Spleen (tissue), 11 donors: ENCODE measurements around the gene C1QL1. TPM values are rescaled to one million over a fixed set of nuclear protein-coding genes. Genes with fewer than 3 reads are reported as not detected.

Experiments
- DNase-seq: peaks from one replicate; pipeline ENCODE4 v3.0.0-alpha.2; 2020
- H3K27ac ChIP-seq, 8 donors: fragments of 200-600 bp; sonication (generic) in 7 of 8; 1 replicate in 4 of 8; 2 replicates in 4 of 8; pipeline versions ENCODE4 v1.5.0 to v1.8.0; 2016 to 2021; ENCODE audit warnings: inconsistent platforms in 4 of 8, mild to moderate bottlenecking in 4 of 8, moderate library complexity in 1 of 8
- H3K27me3 ChIP-seq, 7 donors: fragments of 200-600 bp; sonication (generic) in 6 of 7; replicated peaks in 1 of 7; 1 replicate in 4 of 7; 2 replicates in 3 of 7; pipeline versions ENCODE4 v1.5.0 to v1.8.0; 2016 to 2021; ENCODE audit warnings: inconsistent platforms in 3 of 7, mild to moderate bottlenecking in 1 of 7
- H3K36me3 ChIP-seq, 6 donors: fragments of 200-600 bp; sonication (generic) in 5 of 6; 1 replicate in 4 of 6; 2 replicates in 2 of 6; pipeline versions ENCODE4 v1.5.0 to v1.8.0; 2016 to 2021; ENCODE audit warnings: inconsistent platforms in 2 of 6
- H3K4me1 ChIP-seq, 6 donors: fragments of 200-600 bp; sonication (generic) in 5 of 6; 1 replicate in 3 of 6; 2 replicates in 3 of 6; pipeline versions ENCODE4 v1.5.0 to v1.8.0; 2016 to 2021; ENCODE audit warnings: inconsistent platforms in 3 of 6
- H3K4me3 ChIP-seq, 8 donors: fragments of 200-600 bp; sonication (generic) in 7 of 8; 1 replicate in 4 of 8; 2 replicates in 4 of 8; pipeline versions ENCODE4 v1.5.0 to v1.8.0; 2016 to 2021; ENCODE audit warnings: inconsistent platforms in 4 of 8, mild to moderate bottlenecking in 4 of 8, moderate library complexity in 2 of 8
- H3K9me3 ChIP-seq, 8 donors: fragments of 200-600 bp; sonication (generic) in 7 of 8; 1 replicate in 4 of 8; 2 replicates in 4 of 8; pipeline versions ENCODE4 v1.5.0 to v1.8.0; 2016 to 2021; ENCODE audit warnings: inconsistent platforms in 4 of 8
- CTCF ChIP-seq, 11 experiments: fragments of 200-600 bp in 7 of 11; fragments of 450-650 bp in 4 of 11; sonication (generic) in 4 of 11; IDR thresholded peaks in 8 of 11; conservative IDR thresholded peaks in 3 of 11; 1 replicate in 7 of 11; 2 replicates in 4 of 11; pipeline versions ENCODE4 v1.4.0 to v1.8.0; 2016 to 2021; ENCODE audit warnings: antibody characterized with exemption in 11 of 11, inconsistent platforms in 4 of 11, mild to moderate bottlenecking in 1 of 11
- POLR2A ChIP-seq, 3 donors: fragments of 450-650 bp; IDR thresholded peaks; one replicate each; pipeline ENCODE4 v1.5.1; 2017; ENCODE audit warnings: antibody characterized with exemption in 3 of 3, mild to moderate bottlenecking in 1 of 3
- POLR2AphosphoS5 ChIP-seq, 3 donors: sonication (generic); formaldehyde crosslinking; IDR thresholded peaks; one replicate each; pipeline ENCODE4 v1.5.1; 2017; ENCODE audit warnings: antibody characterized with exemption in 3 of 3
- WGBS, 5 donors: extraction: QIAGEN DNeasy Blood & Tissue Kit in 3 of 5; methylation state at CpG; one replicate each; pipeline versions ENCODE4 v1.1.5 to v1.1.7; 2013 to 2018; 5-methylcytosine and 5-hydroxymethylcytosine counted together
- intact Hi-C: fragments of 100-400 bp; cut with DNase I; formaldehyde crosslinking; loops from one replicate; pipeline ENCODE4 v1.15.0; 2023; ENCODE audit warnings: low total_unique reads
- polyA plus RNA-seq, 3 donors: library from polyadenylated mRNA; stranded (reverse); fragments of 200-250 nt; gene quantifications; one replicate each; pipeline ENCODE4 v1.2.1, GENCODE V29; 2013
- total RNA-seq, 7 donors: library from RNA; depleted of rRNA in 3 of 7; stranded (reverse); fragments of >200 nt in 3 of 7; fragmentation: NEBNext Ultra II Directional in 4 of 7; extraction: Animal tissue kit (Norgen Biotek cat#: 25700) in 4 of 7; gene quantifications; one replicate each; pipeline versions ENCODE4 v1.1.0 to v1.2.1, GENCODE V29; 2016 to 2021
- donor health status: healthy with polysubstance abuse.
- donor health status: DM: no; HTN: no; CAD: no; lungs with moderate emphysema.
- donor health status: DM: no; HTN: no; CAD: no.
- donor health status: Bipolar disorder and iron deficiency.
- donor health status: healthy.
- donor health status: DM: no; HTN: no; CAD: no.
- donor health status: DM: yes; HTN: yes; CAD: no.

C1QL1 gene
- total and polyA plus RNA-seq, 10 donors, result 0.20 to 0.38 TPM; not detected in 8

GRCh38 chr17:44970136-44970741 is 2.1 kb upstream of the C1QL1 start:
- Histone ChIP-seq H3K4me3 (peak overlapping the region in 7 of 8 donors; percentile 4 to 63 (median 21)), H3K4me1 (peaks cover 19 to 51% (median 38%) of the 10 kb centered on the region in 6 donors), H3K27ac (no peak overlapping the region), H3K36me3 (no peaks in the 10 kb centered on the region), H3K9me3 (no peaks in the 10 kb centered on the region), H3K27me3 (peaks cover 4 to 96% (median 55%) of the 10 kb centered on the region in 7 donors)
- no peak for TF ChIP-seq POLR2AphosphoS5 (IDR thresholded peaks at IDR 0.05)
- TF ChIP-seq POLR2A (IDR thresholded peaks at IDR 0.05), result no peak
- no peak for TF ChIP-seq CTCF (IDR thresholded peaks at IDR 0.05 in 8 of 11, conservative IDR thresholded peaks at IDR 0.05 in 3 of 11)
- no peak for DNase-seq
- intact Hi-C loops, result no loop called here
- WGBS, 5 donors, result 1 to 5% (median 2%) methylated on average over 13 to 55 of the region's 55 CpGs

GRCh38 chr17:44969144-44969780 is 1.2 kb upstream of the C1QL1 start:
- H3K9me3 ChIP-seq, result no peaks in the 10 kb centered on the region
- intact Hi-C loops, result loop anchor here (5.0 kb wide), 1 partner anchor 48 kb away; no protein-coding TSS in a partner anchor
- no peak for TF ChIP-seq CTCF (IDR thresholded peaks at IDR 0.05 in 8 of 11, conservative IDR thresholded peaks at IDR 0.05 in 3 of 11)
- no peak for TF ChIP-seq POLR2AphosphoS5 (IDR thresholded peaks at IDR 0.05)
- TF ChIP-seq POLR2A (IDR thresholded peaks at IDR 0.05), result no peak
- H3K4me3 ChIP-seq, result peak overlapping the region in 2 of 8 donors; percentile 41 to 68
- no peak overlapping the region for H3K27ac ChIP-seq
- peaks cover 4 to 98% (median 59%) of the 10 kb centered on the region in 7 donors for H3K27me3 ChIP-seq
- DNase-seq, result no peak
- WGBS, 5 donors, result 24 to 40% (median 34%) methylated on average over 19 of the region's 19 CpGs
- no peaks in the 10 kb centered on the region for H3K36me3 ChIP-seq
- peaks cover 19 to 53% (median 38%) of the 10 kb centered on the region in 6 donors for H3K4me1 ChIP-seq

DNA sequence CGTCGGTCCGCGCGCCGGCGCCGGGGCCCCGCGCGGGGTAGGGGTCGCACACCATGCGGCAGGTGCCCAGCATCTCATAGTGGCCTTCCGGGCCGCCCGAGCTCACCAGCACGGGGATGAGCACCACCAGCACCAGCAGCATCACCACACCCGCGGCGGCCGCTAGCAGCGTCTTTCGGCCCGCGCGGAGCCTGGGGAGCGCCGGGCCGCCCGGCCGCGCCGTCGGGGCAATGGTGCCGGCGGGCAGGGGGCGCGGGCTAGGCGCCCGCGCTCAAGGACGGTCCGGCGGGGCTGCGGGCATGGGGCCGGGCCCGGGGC is 237 bp downstream of the C1QL1 start:
- WGBS, 5 donors, result 1 to 3% (median 2%) methylated on average over 21 to 47 of the region's 47 CpGs; no CpG with 5 or more reads in 1 of the 5 donors
- H3K36me3 ChIP-seq, result no peaks in the 10 kb centered on the region
- no peak for DNase-seq
- intact Hi-C loops, result loop anchor here (5.0 kb wide), 1 partner anchor 49 kb away; no protein-coding TSS in a partner anchor
- TF ChIP-seq CTCF (IDR thresholded peaks at IDR 0.05 in 8 of 11, conservative IDR thresholded peaks at IDR 0.05 in 3 of 11) (no peak), POLR2A (IDR thresholded peaks at IDR 0.05) (no peak), POLR2AphosphoS5 (IDR thresholded peaks at IDR 0.05) (no peak)
- no peak overlapping the region for H3K27ac ChIP-seq
- peaks cover 19 to 53% (median 38%) of the 10 kb centered on the region in 6 donors for H3K4me1 ChIP-seq
- no peaks in the 10 kb centered on the region for H3K9me3 ChIP-seq
- peaks cover 4 to 100% (median 65%) of the 10 kb centered on the region in 7 donors for H3K27me3 ChIP-seq
- H3K4me3 ChIP-seq, result peak overlapping the region in 5 of 8 donors; percentile 16 to 68 (median 39)
